ENCODE data around the gene CNIH3. TPM values are rescaled to one million over a fixed set of nuclear protein-coding genes. Genes with fewer than 3 reads are reported as not detected.
"Not testable (repeated sequence)": the region's sequence is repeated elsewhere in the genome, so short reads cannot be mapped to it uniquely, and the experiment has no call there.

CNIH3 gene
- total RNA-seq (2014; rRNA removed; shearing (Covaris generic)) = 12.8 and 15.4 TPM in 2 replicates

GRCh38 chr1:224615861-224616755 lies at the start of gene CNIH3:
CNIH3 (plus strand) TSS chr1:224616317; CDS start chr1:224617175, 858 bp downstream.
- peak; percentile 78 for DNase-seq (ENCODE audit: low spot score)

GRCh38 chr1:224566492-224566891 lies 49.6 kb upstream of the CNIH3 start:
- not testable (repeated sequence) for DNase-seq (ENCODE audit: low spot score)

DNA sequence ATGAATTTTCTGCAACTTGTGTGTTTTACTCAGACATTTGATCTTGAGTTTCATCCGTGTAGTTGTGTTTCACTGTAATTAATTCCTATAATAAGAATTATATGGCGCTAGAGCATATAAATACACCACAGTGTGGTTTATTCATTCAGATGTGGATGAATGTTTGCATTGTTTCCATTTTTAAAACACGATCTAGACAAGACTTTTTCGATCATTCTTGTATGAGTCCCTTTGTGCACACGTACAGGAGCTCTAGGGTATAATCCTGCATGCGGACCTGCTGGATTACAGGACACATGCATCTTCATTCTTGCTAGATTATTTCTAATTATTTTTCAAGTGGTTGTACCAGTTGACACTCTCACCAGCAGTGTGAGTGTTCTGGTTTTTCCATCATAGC lies 46.8 kb upstream of the CNIH3 start:
- no peak for DNase-seq (ENCODE audit: low spot score)

- not testable (repeated sequence) for DNase-seq (ENCODE audit: low spot score)
These were observed 44.1 kb upstream of the CNIH3 start for GRCh38 chr1:224571975-224572374.

GRCh38 chr1:224579526-224579925 lies 36.6 kb upstream of the CNIH3 start:
- no peak for DNase-seq (ENCODE audit: low spot score)

DNA sequence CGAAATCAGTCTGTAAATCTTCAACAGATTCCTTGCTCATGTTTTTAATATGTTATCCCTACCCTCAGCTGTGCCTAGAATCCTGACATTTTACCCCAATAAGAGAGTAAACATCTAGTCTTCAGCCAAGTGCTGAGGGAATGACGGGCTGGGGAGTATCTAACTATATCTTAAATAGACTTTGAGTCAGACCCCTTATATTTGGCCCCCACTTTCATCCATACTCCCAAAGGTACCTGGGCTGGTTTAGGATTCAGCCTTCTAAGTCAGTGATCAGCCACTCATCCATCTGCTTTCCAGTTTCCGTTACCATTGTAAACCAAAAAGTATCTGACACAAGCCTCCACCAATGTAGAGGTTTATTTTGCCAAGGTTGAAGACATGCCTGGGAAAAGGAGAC lies 36.1 kb upstream of the CNIH3 start:
- no peak for DNase-seq (ENCODE audit: low spot score)

DNA sequence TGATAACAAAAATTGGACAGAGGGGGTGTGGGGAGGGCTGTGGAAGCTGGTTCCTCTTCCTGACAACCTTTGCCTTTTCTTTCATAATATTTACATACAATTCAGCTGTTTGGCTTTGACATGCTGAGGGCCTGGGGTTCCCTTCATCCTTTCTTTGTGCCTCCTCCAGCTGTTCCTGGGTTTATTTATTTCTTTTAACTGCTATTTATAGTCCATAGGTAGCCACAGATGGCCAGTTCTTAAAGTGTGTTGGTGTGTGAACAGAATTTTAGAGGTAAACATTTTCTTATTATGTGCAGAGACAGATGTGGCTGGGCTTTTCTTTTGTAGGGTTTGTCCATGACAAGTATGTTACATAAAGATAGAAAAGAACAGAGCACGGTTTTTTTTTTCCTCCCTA lies 34.1 kb upstream of the CNIH3 start:
- DNase-seq (ENCODE audit: low spot score) = no peak

GRCh38 chr1:224583774-224584173 lies 32.3 kb upstream of the CNIH3 start:
- DNase-seq (ENCODE audit: low spot score) = no peak

- no peak for DNase-seq (ENCODE audit: low spot score)
These were observed 31.1 kb upstream of the CNIH3 start for GRCh38 chr1:224585051-224585450.

DNA sequence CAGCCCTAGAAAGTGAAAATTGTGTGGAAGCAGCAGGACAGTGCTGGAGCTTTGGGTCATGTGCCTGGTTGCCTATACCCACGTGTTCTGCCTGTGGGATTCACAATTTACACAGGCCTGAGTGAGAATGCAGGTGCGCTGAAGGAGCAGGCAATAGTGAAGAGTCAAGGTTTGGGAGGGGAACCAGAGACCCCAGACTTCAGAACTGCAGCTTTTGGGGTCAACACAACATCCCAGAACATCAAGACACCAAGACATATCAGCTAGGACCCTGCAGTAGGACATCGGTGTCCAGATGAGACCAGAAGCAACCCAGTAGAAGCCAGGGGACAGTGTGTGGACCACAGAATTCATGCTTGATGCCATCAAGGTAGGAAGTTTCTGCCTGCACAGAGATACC lies 29.1 kb upstream of the CNIH3 start:
- DNase-seq (ENCODE audit: low spot score) = no peak

DNA sequence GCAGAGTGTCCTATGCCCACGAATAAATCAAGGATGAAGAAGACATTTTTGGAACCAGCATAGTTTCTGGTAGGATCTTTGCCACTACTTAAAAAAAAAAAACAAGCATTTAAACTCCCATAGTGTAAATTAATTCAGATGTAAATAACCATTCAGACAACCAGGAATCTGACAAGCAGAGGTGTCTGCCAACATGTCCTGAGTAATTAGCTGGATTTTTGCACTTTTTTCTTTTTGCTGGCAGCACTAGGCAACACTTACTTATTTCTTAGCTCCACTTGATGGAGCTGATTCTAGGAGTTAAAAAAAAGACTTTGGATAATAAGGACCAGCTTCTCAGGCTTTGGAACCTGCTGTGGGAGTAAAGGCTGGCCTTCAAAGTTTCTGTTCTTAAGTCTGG lies 27.6 kb upstream of the CNIH3 start:
- DNase-seq (ENCODE audit: low spot score) = no peak

GRCh38 chr1:224589006-224589405 lies 27.1 kb upstream of the CNIH3 start:
- no peak for DNase-seq (ENCODE audit: low spot score)

DNA sequence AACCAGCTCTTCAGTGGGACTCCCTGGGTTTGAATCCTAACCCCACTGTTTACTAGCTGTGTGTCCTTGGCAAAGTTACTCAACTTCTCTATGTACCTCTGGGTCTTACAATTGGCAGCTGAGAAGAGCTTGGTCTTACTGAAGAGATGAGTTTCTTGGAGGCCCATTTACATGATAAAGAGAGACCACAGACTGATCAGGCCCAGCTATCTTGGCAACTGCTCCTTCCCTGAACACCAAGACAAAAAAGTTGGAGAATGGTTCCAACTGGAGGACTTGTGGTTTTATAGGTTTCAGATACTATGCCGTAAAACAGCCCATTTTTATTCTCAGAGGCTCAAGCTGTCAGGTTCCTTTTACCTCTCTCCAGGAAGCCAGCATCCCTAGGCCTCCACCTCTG lies 24.8 kb upstream of the CNIH3 start:
- no peak for DNase-seq (ENCODE audit: low spot score)

DNA sequence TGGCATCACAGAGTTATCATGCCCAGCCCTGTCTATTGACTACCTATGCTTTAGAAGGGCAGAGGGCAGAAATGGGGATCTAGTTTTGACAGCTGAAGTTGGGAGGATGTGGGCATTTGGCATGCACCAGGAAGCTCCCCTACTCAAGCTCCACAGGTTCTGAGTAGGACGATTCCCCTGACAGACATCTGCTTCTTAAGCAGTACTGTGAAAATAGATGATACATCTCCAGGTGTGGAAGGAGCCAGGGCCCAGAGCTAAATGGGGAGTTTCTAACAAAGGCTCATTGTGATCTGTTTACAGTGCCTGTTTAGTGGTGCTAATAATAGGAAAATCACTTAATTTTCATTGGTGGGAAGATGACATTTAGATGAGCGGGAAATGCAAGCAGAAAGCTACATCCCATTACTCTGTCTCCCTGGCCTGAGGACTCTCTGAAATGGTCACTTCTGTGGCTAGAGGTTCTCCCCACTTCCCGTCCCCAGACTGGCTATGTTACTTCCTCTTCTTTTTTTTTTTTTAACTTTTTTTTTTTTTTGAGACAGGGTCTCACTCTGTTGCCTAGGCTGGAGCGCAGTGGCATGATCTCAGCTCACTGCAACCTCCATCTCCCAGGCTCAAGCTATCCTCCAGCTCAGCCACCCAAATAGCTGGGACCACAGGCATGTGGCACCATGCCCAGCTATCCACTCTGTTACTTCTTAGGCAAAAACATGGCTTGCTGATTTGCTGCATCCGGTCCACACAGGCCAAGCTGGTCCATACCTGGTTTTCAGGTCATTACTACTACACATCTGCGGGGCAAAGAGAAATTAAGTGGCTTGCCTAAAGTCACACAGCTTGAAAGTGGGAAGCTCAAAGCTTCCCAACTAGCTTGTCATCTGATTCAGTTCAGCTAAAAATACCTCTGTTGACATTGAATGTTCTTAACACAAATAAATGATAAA lies 23.2 kb upstream of the CNIH3 start:
- peak; percentile 99 for DNase-seq (ENCODE audit: low spot score)

DNA sequence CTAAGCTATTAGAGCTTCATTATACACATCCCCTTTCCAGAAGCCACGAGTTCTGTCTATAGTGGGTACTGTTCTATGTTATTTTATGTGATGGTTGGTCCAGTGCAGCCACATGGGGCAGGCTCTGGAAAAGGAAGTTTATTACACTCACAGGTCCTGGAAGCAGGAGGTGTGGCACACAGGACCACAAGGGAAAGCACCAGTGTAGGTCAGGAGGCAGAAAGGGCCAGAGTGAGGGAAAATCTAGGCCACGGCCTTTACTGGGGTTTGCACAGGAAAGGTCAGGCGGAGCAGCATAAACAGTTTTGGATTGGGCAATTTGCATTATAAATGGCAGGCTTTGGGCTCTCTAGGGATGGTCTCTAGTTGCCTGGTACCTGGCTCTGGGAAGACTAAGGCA lies 21.8 kb upstream of the CNIH3 start:
- DNase-seq (ENCODE audit: low spot score) = no peak

DNA sequence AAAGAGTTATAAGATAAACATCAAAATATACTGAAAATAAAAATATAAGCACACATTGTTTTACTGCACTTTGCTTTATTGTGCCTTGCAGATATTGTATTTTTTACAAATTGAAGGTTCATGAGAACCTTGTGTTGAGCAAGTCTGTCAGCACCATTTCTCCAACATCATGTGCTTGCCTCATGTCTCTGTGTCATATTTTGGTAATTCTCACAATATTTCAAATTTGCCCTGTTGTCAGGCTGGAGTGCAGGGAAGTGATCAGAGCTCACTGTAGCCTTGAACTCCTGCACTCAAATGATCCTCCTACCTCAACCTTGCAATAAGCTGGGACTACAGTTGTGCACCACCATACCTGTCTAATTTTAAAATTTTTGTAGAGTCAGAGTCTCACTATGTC lies 21.3 kb upstream of the CNIH3 start:
- DNase-seq (ENCODE audit: low spot score) = no peak

GRCh38 chr1:224605482-224606181 lies 10.5 kb upstream of the CNIH3 start:
- DNase-seq (ENCODE audit: low spot score) = no peak

DNA sequence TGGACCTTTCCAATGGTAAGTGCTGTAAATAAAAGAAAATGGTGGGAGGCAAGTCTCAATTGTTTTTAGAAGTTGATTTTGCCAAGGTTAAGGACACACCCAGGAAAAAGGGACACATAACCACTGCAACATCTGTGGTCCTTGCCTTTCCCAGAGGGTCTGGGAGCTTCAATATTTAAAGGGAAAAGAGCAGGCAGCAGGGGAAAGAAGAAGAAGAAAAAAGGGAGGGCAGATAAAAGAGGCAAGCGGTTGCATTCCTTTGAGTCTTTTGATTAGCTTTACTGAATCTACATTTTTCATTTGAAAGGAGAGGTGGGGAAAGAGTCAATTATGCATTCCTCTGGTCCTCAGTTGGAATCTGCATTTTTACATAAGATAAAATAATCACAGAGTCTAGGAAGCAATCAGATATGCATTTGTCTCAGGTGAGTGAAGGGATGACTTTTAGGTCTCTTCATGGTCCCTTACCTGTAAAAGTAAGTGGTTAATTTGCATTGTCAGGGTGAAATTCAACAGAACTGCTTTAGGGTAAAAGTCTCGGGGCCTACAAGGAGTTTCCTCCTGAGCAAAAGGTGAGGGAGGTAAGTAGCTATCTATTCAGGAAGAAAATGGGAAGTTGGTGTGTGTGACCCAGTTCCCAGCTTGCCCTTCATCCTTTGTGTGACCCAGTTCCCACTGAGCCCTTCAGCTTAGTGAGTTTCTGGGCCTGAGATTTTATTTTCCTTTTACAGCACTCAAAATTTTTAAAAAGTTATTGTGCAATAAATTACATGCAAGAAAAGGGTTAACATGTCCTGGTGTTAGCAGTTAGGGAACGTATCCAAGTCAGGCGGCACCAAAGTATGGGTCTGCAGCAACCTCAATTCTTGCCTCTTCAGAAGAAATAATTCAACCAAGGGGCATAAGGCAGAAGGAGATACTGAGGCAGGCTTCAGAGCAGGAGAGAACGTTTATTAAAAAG lies 8.6 kb upstream of the CNIH3 start:
- no peak for DNase-seq (ENCODE audit: low spot score)

DNA sequence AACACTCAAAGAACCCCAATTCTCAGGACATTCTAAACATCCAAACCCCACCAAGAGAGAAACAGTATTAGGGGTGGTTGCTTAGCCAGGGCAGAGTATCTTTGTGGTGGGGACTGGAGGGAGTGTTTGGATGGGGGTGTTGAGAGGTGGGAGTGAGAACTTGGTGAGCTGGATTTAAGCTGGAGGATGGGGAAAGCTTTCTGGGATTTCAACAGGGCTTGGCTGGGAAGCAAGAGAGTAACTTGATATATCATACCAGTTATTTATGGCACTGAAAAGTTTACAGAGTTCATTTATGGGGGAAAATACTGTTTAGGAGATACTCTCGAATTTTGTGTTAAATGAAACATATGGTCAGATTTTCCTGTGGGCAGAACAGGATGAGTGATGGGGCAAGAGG lies 6.8 kb upstream of the CNIH3 start:
- no peak for DNase-seq (ENCODE audit: low spot score)

- no peak for DNase-seq (ENCODE audit: low spot score)
These were observed 3.9 kb upstream of the CNIH3 start for GRCh38 chr1:224612246-224612645.

GRCh38 chr1:224613486-224613885 lies 2.6 kb upstream of the CNIH3 start:
- DNase-seq (ENCODE audit: low spot score) = no peak

Data from A172 (cell line).